IgD-negative memory B cell (primary cell): ENCODE measurements around the gene EMP1. TPM values are rescaled to one million over a fixed set of nuclear protein-coding genes. Genes with fewer than 3 reads are reported as not detected.

Source experiments
- H3K27ac Mint-ChIP-seq, 3 donors: one replicate each; pipeline ENCODE4 v1.8.0; 2020 to 2022; ENCODE audit warnings: mild to moderate bottlenecking in 3 of 3, mixed read lengths in 3 of 3, moderate library complexity in 1 of 3
- H3K27me3 Mint-ChIP-seq: one replicate; pipeline ENCODE4 v1.8.0; 2021; ENCODE audit warnings: mixed read lengths
- H3K36me3 Mint-ChIP-seq: one replicate; pipeline ENCODE4 v1.8.0; 2020; ENCODE audit warnings: mild to moderate bottlenecking, mixed read lengths
- H3K4me1 Mint-ChIP-seq, 3 donors: one replicate each; pipeline ENCODE4 v1.8.0; 2020 to 2022; ENCODE audit warnings: mixed read lengths in 3 of 3, mild to moderate bottlenecking in 1 of 3
- H3K4me3 Mint-ChIP-seq, 4 donors: one replicate each; pipeline ENCODE4 v1.8.0; 2020 to 2022; ENCODE audit warnings: mild to moderate bottlenecking in 4 of 4, mixed read lengths in 4 of 4, moderate library complexity in 3 of 4
- H3K9me3 Mint-ChIP-seq, 3 donors: one replicate each; pipeline ENCODE4 v1.8.0; 2020 to 2021; ENCODE audit warnings: mixed read lengths in 3 of 3, mild to moderate bottlenecking in 1 of 3
- polyA plus RNA-seq: library from polyadenylated mRNA; unstranded; fragments of 300-500 nt; fragmentation: Illumina TruSeq; gene quantifications from one replicate; pipeline ENCODE4 v1.2.3, GENCODE V29; 2021

The EMP1 gene
- polyA plus RNA-seq, 1 donor from 2014 or later = not detected

DNA sequence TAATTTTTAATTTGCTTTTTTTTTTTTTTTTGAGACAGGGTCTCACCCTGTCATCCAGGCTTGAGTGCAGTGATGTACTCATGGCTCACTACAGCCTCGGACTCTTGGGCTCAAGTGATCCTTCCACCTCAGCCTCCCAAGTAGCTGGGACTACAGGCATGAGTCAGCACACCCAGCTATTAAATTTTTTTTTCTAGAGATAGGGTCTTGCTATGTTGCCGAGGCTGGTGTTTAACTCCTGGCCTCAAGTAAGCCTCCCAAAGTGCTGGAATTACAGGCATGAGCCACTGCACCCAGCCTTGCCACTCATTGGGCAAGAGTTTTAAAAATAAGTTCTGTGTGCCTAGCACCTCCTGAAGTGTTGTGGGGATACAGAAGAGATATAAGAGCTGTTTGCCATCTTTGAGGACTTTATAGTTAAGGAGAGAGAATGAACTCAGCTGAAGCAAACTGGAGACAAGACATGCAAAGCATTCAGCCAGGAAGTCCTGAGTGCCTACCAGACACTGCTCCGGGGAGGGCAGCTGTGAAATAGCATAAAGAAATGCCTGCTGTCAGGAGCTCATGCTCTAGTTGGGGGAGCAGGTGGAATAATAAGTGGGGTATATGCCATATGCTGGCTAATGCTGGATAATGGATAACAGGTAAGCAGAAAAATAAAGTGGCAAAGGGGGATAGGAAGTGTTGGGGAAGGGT, 15.0 kb upstream of the EMP1 start:
- no peaks in the 10 kb centered on the region for H3K36me3 Mint-ChIP-seq
- no peak overlapping the region for H3K4me3 Mint-ChIP-seq
- H3K4me1 Mint-ChIP-seq = peaks cover 0 to 10% (median 5%) of the 10 kb centered on the region in 3 donors
- H3K27ac Mint-ChIP-seq = no peak overlapping the region
- H3K27me3 Mint-ChIP-seq = peaks cover 28% of the 10 kb centered on the region
- peaks cover 0 to 5% (median 0%) of the 10 kb centered on the region in 3 donors for H3K9me3 Mint-ChIP-seq

DNA sequence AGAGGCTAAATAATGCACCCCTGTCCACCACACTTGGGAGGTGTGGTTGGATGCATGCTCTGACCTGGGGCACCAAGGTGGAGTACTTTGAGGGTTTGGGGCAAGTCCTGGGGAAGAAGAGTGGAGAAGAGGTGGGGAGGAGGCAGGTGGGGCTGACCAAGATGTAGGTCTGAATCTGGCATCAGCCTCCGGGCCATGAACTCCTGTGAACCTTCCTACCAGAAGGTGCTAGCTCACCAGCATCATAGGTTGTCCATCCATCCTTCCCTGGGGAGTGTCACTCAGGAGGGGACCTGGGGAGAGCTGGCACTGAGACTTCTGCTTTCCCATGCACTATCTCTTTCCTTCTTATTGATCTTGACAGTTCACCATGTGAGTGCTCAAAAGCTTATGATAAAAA, 13.6 kb upstream of the EMP1 start:
- Mint-ChIP-seq H3K27ac (no peak overlapping the region), H3K27me3 (peaks cover 25% of the 10 kb centered on the region), H3K36me3 (no peaks in the 10 kb centered on the region), H3K4me3 (no peak overlapping the region), H3K4me1 (peaks cover 0 to 10% (median 5%) of the 10 kb centered on the region in 3 donors), H3K9me3 (peaks cover 0 to 4% (median 0%) of the 10 kb centered on the region in 3 donors)

DNA sequence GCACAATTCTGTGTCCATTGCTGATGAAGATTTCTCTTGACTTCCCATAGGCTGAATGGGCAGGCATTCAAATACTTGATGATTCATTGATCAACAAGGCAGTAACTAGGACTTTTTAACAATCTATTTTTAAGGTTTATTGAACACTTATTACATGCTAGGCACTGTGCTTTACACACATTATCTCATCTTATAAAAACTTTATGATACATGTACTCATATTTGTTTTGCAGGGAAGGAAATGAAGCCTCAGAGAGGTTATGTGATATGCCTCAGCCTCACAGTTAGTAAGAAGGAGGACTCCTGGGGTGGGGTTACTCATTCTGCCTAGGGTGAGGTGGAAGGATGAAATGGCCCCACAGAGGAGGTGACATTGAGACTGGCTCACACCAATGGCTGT, 12.9 kb upstream of the EMP1 start:
- H3K36me3 Mint-ChIP-seq = no peaks in the 10 kb centered on the region
- no peak overlapping the region for H3K27ac Mint-ChIP-seq
- no peak overlapping the region for H3K4me3 Mint-ChIP-seq
- H3K4me1 Mint-ChIP-seq = peaks cover 0 to 10% (median 5%) of the 10 kb centered on the region in 3 donors
- H3K9me3 Mint-ChIP-seq = peaks cover 0 to 3% (median 0%) of the 10 kb centered on the region in 3 donors
- H3K27me3 Mint-ChIP-seq = peaks cover 20% of the 10 kb centered on the region

DNA sequence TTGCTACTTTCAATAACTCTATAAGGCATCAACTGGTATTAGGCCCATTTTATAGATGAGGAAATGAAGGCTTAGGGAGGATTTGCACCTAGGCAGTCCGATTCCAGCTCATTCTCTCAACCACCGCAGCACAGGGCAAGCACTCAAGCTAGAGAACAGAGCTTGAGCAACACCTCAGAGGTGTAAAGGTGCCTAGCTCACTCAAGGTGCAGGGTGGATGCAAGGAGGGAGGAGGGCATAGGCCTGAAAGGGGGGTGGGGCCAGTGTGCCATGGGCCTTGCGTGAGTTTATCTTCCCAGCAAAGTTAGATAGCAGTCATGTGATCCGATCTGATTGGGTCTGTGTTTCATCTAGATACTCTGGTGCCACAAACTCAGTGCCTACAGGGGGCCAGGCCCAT, 10.2 kb upstream of the EMP1 start:
- H3K9me3 Mint-ChIP-seq = peaks cover 0 to 3% (median 0%) of the 10 kb centered on the region in 3 donors
- peaks cover 15% of the 10 kb centered on the region for H3K27me3 Mint-ChIP-seq
- no peaks in the 10 kb centered on the region for H3K36me3 Mint-ChIP-seq
- H3K4me3 Mint-ChIP-seq = no peak overlapping the region
- H3K27ac Mint-ChIP-seq = no peak overlapping the region
- H3K4me1 Mint-ChIP-seq = no peaks in the 10 kb centered on the region

DNA sequence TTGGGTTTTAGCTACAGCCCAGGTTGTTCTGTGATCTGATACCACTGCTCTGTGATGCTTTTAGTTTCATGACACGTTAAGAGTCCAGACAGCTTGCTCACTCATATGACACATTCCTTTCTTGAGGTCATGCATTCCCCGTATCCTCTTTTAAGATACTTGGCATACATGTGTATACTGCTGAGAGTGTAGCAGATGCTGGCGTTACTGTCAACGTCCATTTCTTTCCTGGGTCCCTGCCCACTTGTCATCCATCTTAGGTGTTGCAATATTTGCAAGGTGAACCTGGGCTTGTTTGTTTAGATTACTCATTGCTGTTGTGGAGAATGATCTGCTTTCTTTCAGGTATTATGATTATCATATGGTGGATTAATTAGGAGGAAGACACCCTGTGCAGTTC, 9.1 kb upstream of the EMP1 start:
- Mint-ChIP-seq H3K4me3 (no peak overlapping the region), H3K27ac (no peak overlapping the region), H3K27me3 (peaks cover 9% of the 10 kb centered on the region), H3K4me1 (no peaks in the 10 kb centered on the region), H3K9me3 (peaks cover 0 to 3% (median 0%) of the 10 kb centered on the region in 3 donors), H3K36me3 (no peaks in the 10 kb centered on the region)

DNA sequence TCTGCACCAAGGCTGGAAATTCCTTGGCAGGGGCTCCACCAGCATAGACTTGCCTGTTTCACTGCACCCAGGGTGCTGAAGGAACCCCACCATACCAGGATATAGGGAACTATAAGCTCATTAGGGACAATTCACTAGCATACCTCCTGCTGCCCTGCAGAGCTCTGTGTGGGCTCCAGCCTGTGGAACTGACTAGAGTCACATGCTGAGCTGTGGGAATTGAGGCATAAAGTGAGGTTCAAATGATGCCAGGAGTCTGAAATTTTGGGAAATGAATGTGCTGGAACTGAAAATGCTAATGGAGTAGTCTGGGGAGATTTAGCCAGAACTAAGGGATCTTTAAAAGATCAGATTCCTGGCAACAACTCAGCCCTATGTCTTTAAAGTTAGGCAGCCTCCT, 7.3 kb upstream of the EMP1 start:
- Mint-ChIP-seq H3K4me3 (no peak overlapping the region), H3K27ac (no peak overlapping the region), H3K4me1 (no peaks in the 10 kb centered on the region), H3K9me3 (no peaks in the 10 kb centered on the region), H3K36me3 (no peaks in the 10 kb centered on the region), H3K27me3 (peaks cover 12% of the 10 kb centered on the region)

DNA sequence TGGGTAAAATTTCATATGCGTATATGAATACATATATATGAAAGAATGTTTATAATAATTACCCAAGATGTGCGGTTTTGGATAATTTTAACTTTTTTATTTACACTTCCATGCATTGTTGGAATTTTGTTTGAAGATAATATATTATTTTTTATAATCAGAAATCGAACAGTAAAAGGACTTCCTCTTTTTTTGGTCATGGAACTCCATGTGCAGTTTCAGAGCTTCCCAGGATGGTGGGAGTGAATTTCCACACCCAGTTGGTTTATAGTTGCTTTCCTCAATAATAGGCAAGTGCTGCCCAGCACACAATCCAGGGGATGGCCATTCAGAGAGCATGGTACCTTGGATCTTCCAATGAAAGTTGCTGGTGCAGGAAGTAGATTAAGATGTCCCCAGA, 6.3 kb upstream of the EMP1 start:
- H3K27me3 Mint-ChIP-seq = peaks cover 11% of the 10 kb centered on the region
- H3K27ac Mint-ChIP-seq = no peak overlapping the region
- H3K36me3 Mint-ChIP-seq = no peaks in the 10 kb centered on the region
- no peaks in the 10 kb centered on the region for H3K9me3 Mint-ChIP-seq
- no peaks in the 10 kb centered on the region for H3K4me1 Mint-ChIP-seq
- H3K4me3 Mint-ChIP-seq = no peak overlapping the region

DNA sequence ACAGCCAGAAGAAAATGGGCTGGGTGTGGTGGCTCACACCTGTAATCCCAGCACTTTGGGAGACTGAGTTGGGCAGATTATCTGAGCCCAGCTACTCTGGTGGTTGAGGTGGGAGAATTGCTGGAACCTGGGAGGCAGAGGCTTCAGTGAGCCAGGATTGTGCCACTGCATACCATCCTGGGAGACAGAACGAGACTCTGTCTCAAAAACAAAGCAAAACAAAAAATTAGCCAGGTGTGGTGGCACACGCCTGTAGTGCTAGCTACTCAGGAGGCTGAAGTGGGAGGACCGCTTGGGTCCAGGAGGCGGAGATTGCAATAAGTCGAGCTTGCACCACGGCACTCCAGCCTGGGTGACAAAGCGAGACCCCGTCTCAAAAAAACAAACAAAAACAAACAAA, 3.8 kb upstream of the EMP1 start:
- Mint-ChIP-seq H3K27me3 (peaks cover 13% of the 10 kb centered on the region), H3K4me1 (peaks cover 9 to 17% (median 14%) of the 10 kb centered on the region in 3 donors), H3K9me3 (no peaks in the 10 kb centered on the region), H3K4me3 (no peak overlapping the region), H3K36me3 (no peaks in the 10 kb centered on the region), H3K27ac (peak overlapping the region in 1 of 3 donors; percentile 80)

DNA sequence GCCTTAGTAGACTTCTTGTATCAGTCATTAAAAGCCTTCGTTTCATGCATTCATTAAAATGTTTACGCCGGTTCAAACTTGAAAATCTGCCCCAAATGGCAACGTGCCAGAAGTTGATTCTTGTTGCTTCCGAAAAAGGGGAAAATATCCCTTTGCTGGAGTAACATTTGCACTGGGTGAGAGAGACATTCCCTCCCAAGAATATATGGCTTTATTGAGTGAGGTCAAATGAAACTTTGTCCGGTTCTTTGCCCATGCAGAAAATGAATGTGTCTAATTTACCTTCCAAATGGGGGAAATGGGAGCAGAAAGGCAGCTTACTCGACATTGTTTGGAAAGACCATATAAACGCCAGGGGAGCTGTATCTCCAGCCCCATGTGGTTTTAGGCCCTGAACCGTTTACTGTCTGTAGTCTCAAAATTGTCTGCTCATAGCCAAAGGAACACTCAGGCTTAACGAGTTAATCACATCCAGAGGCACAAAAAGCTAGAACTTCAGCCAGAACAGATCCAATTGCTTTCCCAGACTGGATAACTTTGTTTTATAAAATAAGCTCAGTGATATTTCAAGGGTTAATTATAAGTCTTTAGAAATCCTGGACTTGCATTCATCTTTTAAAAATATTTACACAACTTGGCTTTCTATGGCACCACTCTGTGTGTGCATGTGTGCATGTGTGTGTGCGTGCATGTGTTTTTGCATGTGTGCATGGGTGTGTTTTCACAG, 2.9 kb upstream of the EMP1 start:
- Mint-ChIP-seq H3K9me3 (no peaks in the 10 kb centered on the region), H3K4me1 (peaks cover 9 to 17% (median 14%) of the 10 kb centered on the region in 3 donors), H3K27me3 (peaks cover 18% of the 10 kb centered on the region), H3K27ac (no peak overlapping the region), H3K4me3 (no peak overlapping the region), H3K36me3 (no peaks in the 10 kb centered on the region)

DNA sequence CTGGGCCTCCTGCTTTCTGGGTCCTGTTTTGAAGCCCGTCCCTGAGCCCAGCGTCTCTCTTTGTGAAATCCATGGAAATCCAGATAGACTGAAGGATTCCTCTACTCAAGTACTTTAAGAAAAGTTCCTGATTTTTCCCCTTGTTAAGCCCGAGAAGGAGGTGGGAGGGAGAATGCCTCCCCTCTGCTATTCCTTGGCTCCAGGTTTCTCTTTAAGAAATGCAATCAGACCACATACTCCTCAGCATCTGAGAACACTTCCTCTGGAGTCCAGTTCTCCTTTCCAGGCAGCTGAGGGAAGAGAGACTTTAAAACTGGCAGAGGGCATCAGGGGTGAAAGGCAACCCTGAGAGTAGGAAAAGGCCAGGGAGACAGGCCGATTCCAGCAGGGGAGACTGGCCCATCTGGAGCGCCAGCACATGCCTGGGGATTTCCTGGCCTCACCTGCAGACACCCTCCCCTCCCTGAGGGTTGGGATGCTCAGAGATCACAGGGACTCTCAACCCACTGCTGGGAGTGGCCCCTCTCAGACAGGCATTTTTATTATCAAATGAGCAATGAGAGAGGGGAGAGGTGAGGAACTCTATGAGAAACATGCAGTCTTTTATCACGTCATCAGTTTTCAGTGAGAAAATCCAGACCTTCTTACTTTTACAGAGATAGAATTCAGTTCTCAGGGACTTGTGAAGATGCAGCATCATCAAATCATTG, 2.0 kb upstream of the EMP1 start:
- Mint-ChIP-seq H3K4me3 (no peak overlapping the region), H3K9me3 (no peaks in the 10 kb centered on the region), H3K27me3 (peaks cover 21% of the 10 kb centered on the region), H3K36me3 (no peaks in the 10 kb centered on the region), H3K27ac (no peak overlapping the region), H3K4me1 (peaks cover 11 to 17% (median 14%) of the 10 kb centered on the region in 3 donors)

DNA sequence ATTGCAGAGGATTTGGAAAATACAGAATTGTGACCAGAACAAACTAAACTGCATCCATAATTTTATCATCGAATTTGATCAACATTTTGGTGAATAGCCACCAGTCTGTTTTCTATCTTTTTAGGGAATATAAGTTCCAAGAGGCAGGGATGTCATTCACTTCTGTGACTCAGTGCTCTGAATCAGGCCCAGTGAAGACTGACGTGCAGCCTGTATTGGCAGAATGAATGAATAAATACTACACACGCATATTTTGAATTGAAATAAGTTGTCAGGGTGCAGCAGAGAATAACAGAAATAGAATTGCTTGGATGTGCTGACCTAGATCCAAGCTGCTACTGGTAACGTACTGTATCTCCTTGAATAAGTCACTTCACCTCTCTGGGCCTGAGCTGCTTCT, 1.3 kb upstream of the EMP1 start:
- Mint-ChIP-seq H3K27ac (no peak overlapping the region), H3K9me3 (no peaks in the 10 kb centered on the region), H3K36me3 (no peaks in the 10 kb centered on the region), H3K4me3 (no peak overlapping the region), H3K27me3 (peaks cover 25% of the 10 kb centered on the region), H3K4me1 (peaks cover 14 to 17% (median 15%) of the 10 kb centered on the region in 3 donors)

DNA sequence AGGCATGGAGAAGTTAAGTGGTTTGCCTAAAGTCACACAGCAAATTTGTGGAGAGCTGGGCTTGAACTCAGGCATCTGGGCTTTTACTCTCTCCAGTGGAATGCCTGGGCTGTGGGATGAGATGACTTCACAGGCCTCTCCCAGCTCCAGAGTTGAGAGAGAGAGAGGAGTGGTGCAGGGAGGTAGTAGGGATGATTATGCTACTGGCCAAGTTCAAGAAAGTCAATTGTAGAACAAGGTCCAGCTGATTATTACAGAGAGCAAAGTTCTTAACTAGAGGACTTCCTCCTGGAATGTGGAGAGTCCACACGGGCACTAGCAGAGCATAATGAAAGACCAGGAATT, 769 bp upstream of the EMP1 start:
- Mint-ChIP-seq H3K9me3 (no peaks in the 10 kb centered on the region), H3K4me3 (peak overlapping the region in 2 of 4 donors; percentile 65 to 78), H3K36me3 (no peaks in the 10 kb centered on the region), H3K4me1 (peaks cover 14 to 17% (median 15%) of the 10 kb centered on the region in 3 donors), H3K27ac (no peak overlapping the region), H3K27me3 (peaks cover 21% of the 10 kb centered on the region)

DNA sequence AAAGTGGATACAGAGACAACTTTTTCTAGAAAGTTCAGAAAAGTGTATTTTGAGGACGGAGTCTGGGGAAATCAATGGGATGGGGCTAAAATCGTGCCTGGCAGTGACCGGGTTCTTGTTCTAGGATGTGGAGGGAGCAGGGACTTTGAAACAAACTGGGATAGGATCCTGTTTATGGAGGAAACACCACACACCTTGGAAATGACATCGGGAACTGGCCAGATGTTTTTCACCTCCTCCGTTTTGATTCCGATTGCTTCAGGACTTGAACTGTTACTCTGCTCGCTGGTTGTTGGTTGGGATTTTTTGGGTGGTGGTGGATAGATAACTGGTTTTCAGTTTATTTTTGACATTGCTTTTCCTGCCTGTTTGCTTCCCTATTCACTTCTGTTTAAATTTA, 506 bp downstream of the EMP1 start:
- Mint-ChIP-seq H3K4me3 (peak overlapping the region in 3 of 4 donors; percentile 64 to 91 (median 86)), H3K27ac (peak overlapping the region in 1 of 3 donors; percentile 75), H3K36me3 (no peaks in the 10 kb centered on the region), H3K27me3 (peaks cover 23% of the 10 kb centered on the region), H3K9me3 (no peaks in the 10 kb centered on the region), H3K4me1 (peaks cover 14 to 17% (median 15%) of the 10 kb centered on the region in 3 donors)

DNA sequence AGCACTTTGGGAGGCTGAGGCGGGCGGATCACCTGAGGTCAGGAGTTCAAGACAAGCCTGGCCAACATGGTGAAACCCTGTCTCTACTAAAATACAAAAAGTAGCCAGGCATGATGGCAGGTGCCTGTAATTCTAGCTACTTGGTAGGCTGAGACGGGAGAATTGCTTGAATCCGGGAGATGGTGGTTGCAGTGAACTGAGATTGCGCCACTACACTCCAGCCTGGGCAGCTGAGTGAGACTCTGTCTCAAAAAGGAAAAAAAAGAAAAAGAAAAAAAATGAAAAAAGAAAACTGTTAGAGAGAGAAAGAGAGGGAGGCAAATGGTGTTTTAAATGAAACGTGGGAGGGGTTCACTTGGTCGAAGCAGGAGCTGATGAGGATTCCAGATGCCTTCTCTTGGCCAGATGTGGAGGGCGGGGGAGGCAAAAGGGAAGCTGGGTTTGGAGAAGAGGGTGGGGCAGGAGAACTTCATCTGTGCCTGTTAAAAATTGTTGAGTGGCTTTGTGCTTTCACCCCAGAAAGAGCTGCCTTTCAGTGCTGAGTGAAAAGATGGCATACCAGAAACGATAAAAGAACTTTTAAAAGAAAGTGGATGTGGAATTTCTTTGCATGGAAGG, 1.1 kb downstream of the EMP1 start:
- Mint-ChIP-seq H3K27me3 (peaks cover 20% of the 10 kb centered on the region), H3K27ac (no peak overlapping the region), H3K4me3 (peak overlapping the region in 1 of 4 donors; percentile 91), H3K9me3 (no peaks in the 10 kb centered on the region), H3K4me1 (peaks cover 14 to 17% (median 15%) of the 10 kb centered on the region in 3 donors), H3K36me3 (no peaks in the 10 kb centered on the region)

DNA sequence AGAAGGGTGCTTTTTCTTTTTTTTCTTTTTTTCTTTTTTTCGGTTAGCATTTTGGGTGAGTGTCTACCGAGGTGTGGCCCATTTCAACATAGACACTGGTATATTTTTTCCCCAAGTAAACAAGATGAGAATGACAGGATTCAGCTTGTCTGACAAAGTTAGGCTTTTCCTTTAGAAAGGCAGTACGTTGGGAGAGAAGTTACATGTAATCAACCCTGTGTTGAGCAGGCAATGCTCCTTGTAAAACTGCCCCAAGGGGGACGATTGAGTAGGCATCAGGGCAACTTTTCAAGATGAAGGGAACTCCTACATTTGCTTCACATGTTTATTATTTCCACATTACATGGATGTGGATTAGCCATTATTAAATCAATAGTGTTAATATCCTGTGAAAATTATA, 1.7 kb downstream of the EMP1 start:
- Mint-ChIP-seq H3K9me3 (no peaks in the 10 kb centered on the region), H3K4me3 (no peak overlapping the region), H3K36me3 (no peaks in the 10 kb centered on the region), H3K27ac (no peak overlapping the region), H3K4me1 (peaks cover 14 to 17% (median 15%) of the 10 kb centered on the region in 3 donors), H3K27me3 (peaks cover 20% of the 10 kb centered on the region)
